Eye (tissue), 1 donor: ENCODE results near the gene OR10H1.
"Not testable (repeated sequence)": the region's sequence is repeated elsewhere in the genome, so short reads cannot be mapped to it uniquely, and the experiment has no call there.

Experiments
- DNase-seq: peaks from one replicate; pipeline ENCODE4 v3.0.0-alpha.2; 2015

Gene OR10H1

GRCh38 chr19:15815306-15815705 is at the start of gene OR10H1:
Gene OR10H1 (minus strand): TSS chr19:15815664. CDS start chr19:15808037, 7,627 bp downstream.
- DNase-seq = no peak

DNA sequence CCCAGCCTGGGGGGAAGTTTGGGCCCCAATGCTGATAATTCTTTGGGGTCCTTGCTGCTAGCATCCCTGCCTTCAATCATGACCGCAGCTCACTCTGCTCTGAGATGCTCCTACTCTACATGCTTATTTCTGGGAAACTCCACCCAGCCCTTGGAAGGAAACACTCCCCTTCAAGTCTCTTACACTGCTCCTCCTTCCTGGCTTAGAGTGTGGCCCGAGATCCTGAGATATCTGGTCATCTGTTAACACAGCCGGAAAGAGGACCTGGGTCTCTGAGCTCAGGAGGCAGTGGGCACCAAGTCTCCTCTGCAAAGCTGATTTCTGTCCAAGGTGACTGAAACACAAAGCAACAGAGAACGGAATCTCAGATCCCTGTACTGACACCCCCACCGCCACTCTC is 49.4 kb upstream of the OR10H1 start:
- DNase-seq = no peak

- no peak for DNase-seq
These were observed 47.8 kb upstream of the OR10H1 start for GRCh38 chr19:15863272-15863671.

DNA sequence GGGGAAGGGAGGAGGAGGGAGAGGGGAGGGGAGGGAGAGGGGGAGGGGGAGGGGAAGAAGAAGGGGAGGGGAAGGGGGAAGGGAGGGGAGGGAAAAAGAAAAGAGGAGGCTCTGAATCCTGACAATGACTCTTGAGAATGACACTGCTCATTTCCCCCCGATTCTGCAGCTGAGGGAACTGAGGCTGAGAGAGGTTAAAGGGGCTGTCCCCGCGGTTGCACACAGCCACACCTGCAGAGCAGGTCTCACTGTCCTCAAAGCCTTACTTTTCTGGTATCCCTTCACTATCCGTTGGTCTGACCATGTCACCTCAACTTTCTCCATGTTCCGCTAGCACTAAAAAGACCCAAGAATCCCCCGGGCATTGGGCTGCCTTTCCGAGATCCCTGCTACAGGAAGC is 47.0 kb upstream of the OR10H1 start:
- DNase-seq = no peak

- DNase-seq = no peak
These were observed 45.1 kb upstream of the OR10H1 start for GRCh38 chr19:15860522-15860921.

DNA sequence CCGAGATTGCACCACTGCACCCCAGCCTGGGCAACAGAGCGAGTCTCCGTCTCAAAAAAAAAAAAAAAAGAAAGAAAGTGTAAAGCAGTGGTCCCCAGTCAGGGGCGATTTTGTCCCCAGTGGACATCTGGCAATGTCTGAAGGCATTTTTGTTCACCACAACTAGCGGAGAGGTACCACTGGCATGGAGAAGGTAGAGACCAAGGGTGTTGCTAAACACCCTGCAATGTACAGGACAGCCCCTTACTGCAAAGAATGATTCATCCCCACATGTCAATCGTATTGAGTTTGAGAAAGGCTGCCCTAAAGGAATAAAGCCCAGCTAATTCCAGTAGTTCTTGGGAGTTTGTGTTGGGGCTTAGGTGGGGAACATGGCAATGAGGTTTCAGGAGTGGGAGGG is 43.7 kb upstream of the OR10H1 start:
- no peak for DNase-seq

- DNase-seq = no peak
These were observed 34.9 kb upstream of the OR10H1 start for GRCh38 chr19:15850385-15850784.

GRCh38 chr19:15846923-15847322 is 31.5 kb upstream of the OR10H1 start:
- no peak for DNase-seq

DNA sequence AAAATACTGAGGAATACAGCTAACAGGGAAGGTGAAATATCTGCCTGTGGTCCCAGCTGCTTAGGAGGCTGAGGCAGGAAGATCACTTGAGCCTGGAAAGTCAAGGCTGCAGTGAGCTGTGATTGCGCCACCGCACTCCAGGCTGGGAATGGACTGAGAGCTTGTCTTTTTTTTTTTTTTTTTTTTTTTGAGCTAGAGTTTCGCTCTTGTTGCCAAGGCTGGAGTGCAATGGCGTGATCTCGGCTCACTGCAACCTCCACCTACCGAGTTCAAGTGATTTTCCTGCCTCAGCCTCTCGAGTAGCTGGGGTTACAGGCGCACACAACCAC is 28.4 kb upstream of the OR10H1 start:
- DNase-seq = not testable (repeated sequence)

GRCh38 chr19:15843203-15843893 is 27.9 kb upstream of the OR10H1 start:
- DNase-seq = no peak

DNA sequence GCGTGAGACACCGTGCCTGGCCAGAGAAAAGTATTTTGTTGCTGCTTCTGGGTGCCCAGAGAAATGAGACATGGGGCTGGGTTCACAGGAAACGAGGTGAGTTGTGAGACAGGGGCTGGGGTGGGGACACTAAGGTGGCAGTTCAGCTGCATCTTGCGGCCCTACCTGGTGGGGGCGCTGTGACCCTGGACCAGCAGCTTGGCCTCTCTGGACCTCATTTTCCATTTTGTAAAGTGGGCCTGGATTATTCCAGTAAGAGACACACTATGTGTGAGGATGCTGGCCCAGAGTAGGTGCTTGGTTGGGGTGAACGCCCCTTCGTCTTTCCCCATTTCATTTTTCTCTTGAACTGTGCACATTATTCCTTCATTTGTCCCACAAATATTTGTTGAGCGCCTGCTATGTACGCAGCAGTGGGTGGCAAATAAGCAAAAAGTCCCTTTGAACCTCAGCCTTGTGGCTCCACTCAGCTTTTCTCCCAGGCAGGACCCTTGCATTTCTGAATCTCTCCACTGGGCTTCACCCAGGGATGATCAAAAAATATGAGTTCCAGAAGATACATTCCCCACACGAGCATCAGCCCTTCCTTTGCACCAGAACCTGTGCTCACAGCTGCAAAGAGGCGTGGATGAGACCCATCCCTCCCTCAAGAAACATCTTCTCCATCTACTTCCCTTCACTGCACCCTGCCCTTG is 26.6 kb upstream of the OR10H1 start:
- DNase-seq = no peak

DNA sequence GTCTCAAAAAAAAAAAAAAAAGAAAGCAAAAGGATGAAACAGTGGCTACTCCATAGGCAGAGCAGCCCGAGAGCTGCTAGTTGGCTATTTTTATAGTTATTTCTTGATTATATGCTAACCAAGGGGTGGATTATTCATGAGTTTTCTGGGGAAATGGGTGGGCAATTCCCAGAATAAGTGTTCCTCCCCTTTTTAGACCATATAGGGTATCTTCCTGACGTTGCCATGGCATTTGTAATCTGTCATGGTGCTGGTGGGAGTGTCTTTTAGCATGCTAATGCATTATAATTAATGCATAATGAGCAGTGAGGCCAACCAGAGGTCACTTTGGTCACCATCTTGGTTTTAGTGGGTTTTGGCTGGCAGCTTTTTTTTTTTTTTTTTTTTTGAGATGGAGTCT is 25.4 kb upstream of the OR10H1 start:
- no peak for DNase-seq

- not testable (repeated sequence) for DNase-seq
These were observed 24.4 kb upstream of the OR10H1 start for GRCh38 chr19:15839888-15840287.

DNA sequence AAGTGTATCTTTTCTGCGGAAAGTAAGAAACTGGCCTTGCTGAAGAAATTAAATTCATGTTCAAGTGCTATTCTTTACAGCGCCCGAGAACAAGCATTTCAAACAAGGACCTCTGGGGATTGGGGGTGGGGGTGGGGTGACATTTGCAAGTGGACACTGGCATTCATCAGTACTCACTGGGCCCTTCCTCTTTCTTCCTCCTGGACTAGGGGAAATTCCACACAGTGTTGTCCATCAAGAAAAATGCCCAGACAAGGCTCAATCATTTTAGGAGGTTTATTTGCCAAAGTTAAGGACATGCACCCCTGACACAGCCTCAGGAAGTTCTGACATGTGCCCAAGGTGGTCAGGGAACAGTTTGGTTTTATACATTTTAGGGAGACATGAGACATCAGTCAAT is 22.9 kb upstream of the OR10H1 start:
- no peak for DNase-seq

DNA sequence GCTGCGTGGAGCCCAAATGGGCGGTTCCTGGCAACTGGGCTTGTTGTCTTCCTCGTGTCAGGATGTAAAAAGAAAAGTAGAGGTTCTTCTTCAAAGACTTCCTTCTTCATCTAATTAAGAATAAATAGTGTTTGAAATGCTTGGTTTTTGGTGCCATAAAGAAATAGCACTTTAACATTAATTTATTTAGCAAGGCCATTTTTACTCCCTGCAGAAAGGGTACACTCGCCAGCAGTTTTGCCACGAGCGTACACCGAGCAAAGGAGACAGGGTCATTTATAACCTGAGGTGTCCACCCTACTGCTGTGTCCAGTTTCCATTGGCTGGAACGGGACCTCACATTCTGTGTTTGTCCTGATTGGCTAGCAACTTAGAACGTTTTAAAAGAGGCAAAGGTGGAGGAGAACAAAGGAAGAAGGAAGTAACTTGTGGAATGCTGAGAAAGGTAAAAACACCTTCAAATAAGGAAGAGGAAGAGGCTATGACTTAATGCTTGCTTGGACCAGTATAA is 21.8 kb upstream of the OR10H1 start:
- no peak for DNase-seq

- DNase-seq = peak; percentile 99
These were observed 21.1 kb upstream of the OR10H1 start for GRCh38 chr19:15836330-15837220.

DNA sequence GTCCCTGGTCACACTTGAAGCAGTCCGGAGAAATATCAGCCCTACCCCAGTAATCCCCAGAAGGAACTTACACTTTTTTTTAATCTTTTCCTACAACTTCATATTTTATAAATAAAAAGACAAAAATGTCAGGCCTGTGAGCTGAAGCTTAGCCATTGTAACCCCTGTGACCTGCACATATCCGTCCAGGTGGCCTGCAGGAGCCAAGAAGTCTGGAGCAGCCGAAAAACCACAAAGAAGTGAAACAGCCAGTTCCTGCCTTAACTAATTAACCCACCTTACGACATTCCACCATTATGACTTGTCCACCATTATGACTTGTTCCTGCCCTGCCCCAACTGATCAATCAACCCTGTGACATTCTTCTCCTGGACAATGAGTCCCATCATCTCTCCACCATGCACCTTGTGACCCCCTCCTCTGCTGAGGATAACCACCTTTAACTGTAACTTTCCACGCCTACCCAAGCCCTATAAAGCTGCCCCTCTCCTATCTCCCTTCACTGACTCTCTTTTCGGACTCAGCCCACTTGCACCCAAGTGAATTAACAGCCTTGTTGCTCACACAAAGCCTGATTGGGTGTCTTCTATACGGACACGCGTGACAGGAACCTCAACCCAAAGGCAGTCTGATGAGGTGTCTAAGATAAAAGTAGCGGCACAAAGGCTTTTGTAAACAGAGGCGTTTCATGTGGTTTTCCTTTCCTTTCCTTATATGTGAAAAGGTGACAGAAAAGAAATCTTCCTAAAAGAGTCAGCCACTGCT is 20.3 kb upstream of the OR10H1 start:
- DNase-seq = not testable (repeated sequence)

DNA sequence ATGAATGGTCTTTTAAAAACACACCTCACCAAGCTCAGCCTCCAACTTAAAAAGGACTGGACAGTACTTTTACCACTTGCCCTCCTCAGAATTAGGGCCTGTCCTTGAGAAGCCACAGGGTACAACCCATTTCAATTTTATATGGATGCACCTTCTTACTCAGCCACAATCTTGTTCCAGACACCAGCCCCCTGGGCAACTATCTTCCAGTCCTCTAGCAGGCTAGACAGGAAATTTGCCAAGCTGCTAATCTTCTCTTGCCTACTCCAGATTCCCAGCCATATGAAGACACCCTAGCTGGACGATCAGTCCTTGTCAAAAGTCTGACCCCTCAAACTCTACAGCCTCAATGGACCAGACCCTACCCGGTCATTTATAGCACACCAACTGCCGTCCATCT is 18.8 kb upstream of the OR10H1 start:
- DNase-seq = not testable (repeated sequence)

DNA sequence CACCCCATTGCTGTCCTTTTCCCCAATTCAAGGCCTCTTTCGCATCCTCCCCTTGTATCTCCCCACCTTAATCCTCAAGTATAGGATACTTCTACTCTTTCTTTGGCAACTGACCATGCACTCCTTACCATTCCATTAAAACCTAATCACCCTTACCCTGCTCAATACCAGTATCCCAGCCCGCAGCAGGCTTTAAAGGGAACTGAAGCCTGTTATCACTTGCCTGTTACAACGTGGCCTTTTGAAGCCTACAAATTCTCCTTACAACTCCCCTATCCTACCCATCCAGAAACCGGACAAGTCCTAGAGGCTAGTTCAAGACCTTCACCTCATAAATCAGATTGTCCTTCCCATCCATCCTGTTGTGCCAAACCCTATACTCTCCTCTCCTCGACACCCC is 16.2 kb upstream of the OR10H1 start:
- no peak for DNase-seq

- no peak for DNase-seq
These were observed 14.3 kb upstream of the OR10H1 start for GRCh38 chr19:15829786-15830185.

GRCh38 chr19:15829306-15829698 is 13.8 kb upstream of the OR10H1 start:
- DNase-seq = no peak

- not testable (repeated sequence) for DNase-seq
These were observed 13.3 kb upstream of the OR10H1 start for GRCh38 chr19:15828611-15829305.
